ENCODE results near the gene HINFP. TPM values are rescaled to one million over a fixed set of nuclear protein-coding genes. Genes with fewer than 3 reads are reported as not detected.

HINFP gene
- total and polyA plus RNA-seq, 2 of the 4 experiments (the other 2 are of a cell fraction), result 9.1 to 15.3 TPM

GRCh38 chr11:119091966-119092879 lies 29.2 kb upstream of the HINFP start:
- Histone ChIP-seq H3K36me3 (ENCODE audit: control insufficient read depth, insufficient read depth, low read length) (peaks cover 24% of the 10 kb centered on the region), H2BK120ac (ENCODE audit: low read depth, low read length) (no peak overlapping the region), H3K4ac (ENCODE audit: low read depth, low read length) (no peak overlapping the region; the same call in 1 of the 2 replicates), H3K27me3 (ENCODE audit: control insufficient read depth, insufficient read depth, low read length) (no peaks in the 10 kb centered on the region), H4K20me1 (ENCODE audit: insufficient read depth, low read length) (peaks cover 25% of the 10 kb centered on the region), H2BK5ac (ENCODE audit: low read depth, low read length, poor library complexity, severe bottlenecking) (no peak overlapping the region), H2BK20ac (ENCODE audit: low read depth, low read length) (no peak overlapping the region), H3K4me1 (ENCODE audit: control insufficient read depth, insufficient read depth, low read length) (peaks cover 14% of the 10 kb centered on the region), H4K91ac (ENCODE audit: insufficient read depth, low read depth, low read length) (no peak overlapping the region), H4K5ac (ENCODE audit: low read depth, low read length) (no peak overlapping the region), H2BK15ac (ENCODE audit: low read depth, low read length) (no peak overlapping the region), H3K18ac (ENCODE audit: low read depth, low read length) (no peak overlapping the region), H3K23ac (ENCODE audit: low read depth, low read length) (peak overlapping the region; percentile 70), H3K4me3 (ENCODE audit: insufficient read depth, low read depth, low read length) (no peak overlapping the region), H2AK9ac (replicated peaks; ENCODE audit: low read depth, low read length, poor library complexity) (peak overlapping the region; percentile 83), H3K9me3 (ENCODE audit: control insufficient read depth, insufficient read depth, low read length) (no peaks in the 10 kb centered on the region), H3K56ac (ENCODE audit: extremely low read depth, insufficient read depth, low read length) (no peak overlapping the region; the same call in 1 of the 2 replicates), H3K79me1 (ENCODE audit: low read depth in 1 of 2, low read length in 2 of 2) (peaks cover 15 to 50% of the 10 kb centered on the region in 2 experiments; a peak in 3 of 4 replicates), H2AK5ac (ENCODE audit: low read depth, low read length) (peak overlapping the region; percentile 17; the same call in 1 of the 2 replicates), H4K8ac (ENCODE audit: low read depth in 2 of 2, low read length in 2 of 2) (peak overlapping the region in 1 of 2 experiments; percentile 4; a peak in 1 of 4 replicates), H3K14ac (replicated peaks; ENCODE audit: low read depth, low read length) (no peak overlapping the region), H3K9ac (ENCODE audit: low read depth, low read length) (peak overlapping the region; percentile 89; the same call in 1 of the 2 replicates), H3K4me2 (ENCODE audit: low read depth, low read length) (peak overlapping the region; percentile 94), H3K27ac (ENCODE audit: insufficient read depth, low read length) (peak overlapping the region; percentile 43; the same call in 1 of the 2 replicates), H2AFZ (replicated peaks; ENCODE audit: low read length, poor library complexity) (no peak overlapping the region), H3K9me1 (ENCODE audit: insufficient read depth, low read length) (peaks cover 17% of the 10 kb centered on the region; the same call in 1 of the 2 replicates)
- no peak for DNase-seq
- intact Hi-C loops (cut with micrococcal nuclease), result loop anchor here (2.0 kb wide), 1 partner anchor 231 kb away; no protein-coding TSS in a partner anchor
- BruUV-seq (replicated peaks), result no TSS peak
- WGBS, 2 experiments (ENCODE audit: extremely low coverage in 2 of 2, insufficient read length in 1 of 2), result 93% methylated on average over 3 of the region's 13 CpGs; no CpG with 5 or more reads in 1 of the 2 experiments
- in situ Hi-C loops (cut with MboI; ENCODE audit: low sequenced_read_pairs), result no loop called here
- dilution Hi-C loops (cut with HindIII; ENCODE audit: low sequenced_read_pairs, unreplicated experiment), result no loop called here
- POLR2A ChIA-PET (ENCODE audit: unreplicated experiment), result interaction anchor here (0.6 kb wide), 1 partner anchor 10 kb away, joined by 7 read pairs; the partner anchor contains the start of gene DPAGT1
- CTCF ChIA-PET, result no interaction called here
- no peak for ATAC-seq (ENCODE audit: low read depth)
- TF ChIP-seq BHLHE40 (IDR thresholded peaks at IDR 0.05; ENCODE audit: low read depth, low read length) (no peak), CTCF (conservative IDR thresholded peaks at IDR 0.05; ENCODE audit: low read depth, low read length) (no peak), MAFK (IDR thresholded peaks at IDR 0.05; ENCODE audit: low read depth, low read length) (no peak), POLR2A (IDR thresholded peaks at IDR 0.05; ENCODE audit: low read depth, low read length) (no peak), RAD21 (IDR thresholded peaks at IDR 0.05; ENCODE audit: low read length) (no peak), NFE2L2 (IDR thresholded peaks at IDR 0.05; ENCODE audit: low read depth, low read length) (no peak), CHD1 (IDR thresholded peaks at IDR 0.05; ENCODE audit: low read depth, low read length) (no peak), CEBPB (IDR thresholded peaks at IDR 0.05; ENCODE audit: low read depth, low read length) (no peak), MAZ (IDR thresholded peaks at IDR 0.05; ENCODE audit: borderline replicate concordance, low read depth, low read length) (no peak), FOS (IDR thresholded peaks at IDR 0.05; ENCODE audit: low read depth, low read length) (no peak), RFX5 (IDR thresholded peaks at IDR 0.05; ENCODE audit: low read depth, low read length) (no peak), USF2 (IDR thresholded peaks at IDR 0.05; ENCODE audit: low read depth, low read length) (no peak), MXI1 (IDR thresholded peaks at IDR 0.05; ENCODE audit: borderline replicate concordance, low read depth, low read length) (no peak), ELK1 (IDR thresholded peaks at IDR 0.05; ENCODE audit: borderline replicate concordance, low read depth, low read length) (no peak)

Data from IMR-90 (cell line).